B cell (primary cell): Measurements from ENCODE around the gene NPL. TPM values are rescaled to one million over a fixed set of nuclear protein-coding genes. Genes with fewer than 3 reads are reported as not detected.

ENCODE experiments used
- ATAC-seq: fragments of 200-7000 bp; cut with Tn5 transposase; one replicate; pipeline ENCODE4 v1.10.0; 2021; ENCODE audit warnings: low read depth, mild to moderate bottlenecking, moderate number of reproducible peaks, moderate library complexity
- CTCF ChIA-PET: fragments of 350-600 bp; sonication (Branson Sonifier 250); formaldehyde crosslinking; loops from one replicate; lab custom pipeline; 2021; ENCODE audit warnings: antibody characterized with exemption, inconsistent platforms; lab: Charles Lee
- POLR2A ChIA-PET: fragments of 350-600 bp; sonication (Branson Sonifier 250); formaldehyde crosslinking; loops from one replicate; lab custom pipeline; 2021; ENCODE audit warnings: antibody characterized with exemption; lab: Charles Lee
- DNase-seq: peaks from one replicate; pipeline ENCODE4 v3.0.0; 2013
- H2AFZ ChIP-seq: 2 replicates; pipeline ENCODE4 v1.6.1; 2012; ENCODE audit warnings: mild to moderate bottlenecking, low read depth, low read length; ENCODE audit not compliant: insufficient read depth, poor library complexity, severe bottlenecking
- H3K27ac ChIP-seq, 2 donors: 1 replicate in 1 of 2; 2 replicates in 1 of 2; pipeline ENCODE4 v1.5.1; 2012 to 2013; ENCODE audit warnings: low read length in 2 of 2, mild to moderate bottlenecking in 2 of 2, moderate library complexity in 1 of 2
- H3K27me3 ChIP-seq, 4 experiments: fragments of 200-600 bp in 1 of 4; sonication (generic) in 1 of 4; replicated peaks in 1 of 4; 1 replicate in 2 of 4; 2 replicates in 2 of 4; pipeline versions ENCODE4 v1.6.1 to v1.7.0; 2013 to 2016; ENCODE audit warnings: low read length in 3 of 4, mild to moderate bottlenecking in 2 of 4, mixed read lengths in 1 of 4, moderate library complexity in 1 of 4; ENCODE audit not compliant: insufficient read depth in 4 of 4, control insufficient read depth in 3 of 4; ENCODE audit errors: control extremely low read depth in 1 of 4
- H3K36me3 ChIP-seq, 2 experiments: replicated peaks in 1 of 2; 1 replicate in 1 of 2; 2 replicates in 1 of 2; pipeline versions ENCODE4 v1.6.1 to v1.7.1; 2013; ENCODE audit warnings: low read length in 1 of 2; ENCODE audit not compliant: insufficient read depth in 2 of 2, control insufficient read depth in 1 of 2; ENCODE audit errors: control extremely low read depth in 1 of 2, extremely low read depth in 1 of 2
- H3K4me1 ChIP-seq, 2 donors: fragments of 200-600 bp in 1 of 2; sonication (generic) in 1 of 2; 1 replicate in 1 of 2; 2 replicates in 1 of 2; pipeline versions ENCODE4 v1.5.1 to v1.6.1; 2013 to 2017; ENCODE audit warnings: low read length in 2 of 2; ENCODE audit not compliant: control insufficient read depth in 2 of 2, insufficient read depth in 2 of 2
- H3K4me2 ChIP-seq: replicated peaks from 2 replicates; pipeline ENCODE3; 2012; ENCODE audit warnings: mild to moderate bottlenecking, low read depth, low read length; ENCODE audit not compliant: poor library complexity, severe bottlenecking
- H3K4me3 ChIP-seq, 5 experiments: fragments of 200-600 bp in 1 of 5; sonication (generic) in 1 of 5; 1 replicate in 3 of 5; 2 replicates in 2 of 5; pipeline versions ENCODE4 v1.5.1 to v1.7.0; 2011 to 2016; ENCODE audit warnings: low read length in 4 of 5, mild to moderate bottlenecking in 4 of 5, low read depth in 2 of 5, control low read depth in 1 of 5, moderate library complexity in 1 of 5; ENCODE audit not compliant: insufficient read depth in 1 of 5; ENCODE audit errors: control extremely low read depth in 1 of 5, extremely low read depth in 1 of 5
- H3K79me2 ChIP-seq: fragments of 200-600 bp; sonication (generic); one replicate; pipeline ENCODE4 v1.6.0; 2016; ENCODE audit warnings: low read length; ENCODE audit not compliant: control insufficient read depth, insufficient read depth
- H3K9ac ChIP-seq: fragments of 200-600 bp; sonication (generic); 2 replicates; pipeline ENCODE4 v1.6.1; 2017; ENCODE audit warnings: mild to moderate bottlenecking, low read length, moderate library complexity
- H3K9me3 ChIP-seq, 3 donors: one replicate each; pipeline versions ENCODE4 v1.6.1 to v1.7.1; 2013; ENCODE audit warnings: low read length in 2 of 3; ENCODE audit not compliant: control insufficient read depth in 2 of 3, insufficient read depth in 1 of 3; ENCODE audit errors: control extremely low read depth in 1 of 3
- H4K20me1 ChIP-seq: 2 replicates; pipeline ENCODE4 v1.6.0; 2012; ENCODE audit warnings: mild to moderate bottlenecking, low read length; ENCODE audit not compliant: insufficient read depth, control insufficient read depth, poor library complexity, severe bottlenecking
- H3K27ac Mint-ChIP-seq: one replicate; pipeline ENCODE4 v1.8.0; 2021; ENCODE audit warnings: mixed read lengths
- H3K27me3 Mint-ChIP-seq: one replicate; pipeline ENCODE4 v1.8.0; 2021; ENCODE audit warnings: mixed read lengths
- H3K4me1 Mint-ChIP-seq: one replicate; pipeline ENCODE4 v1.8.0; 2021; ENCODE audit warnings: mixed read lengths
- H3K4me3 Mint-ChIP-seq: one replicate; pipeline ENCODE4 v1.8.0; 2021; ENCODE audit warnings: mixed read lengths
- H3K9me3 Mint-ChIP-seq: one replicate; pipeline ENCODE4 v1.8.0; 2022; ENCODE audit warnings: mixed read lengths; ENCODE audit not compliant: insufficient read depth
- EZH2 ChIP-seq: IDR thresholded peaks from 2 replicates; pipeline ENCODE4 v1.6.1; 2012; ENCODE audit warnings: borderline replicate concordance, low read depth, mild to moderate bottlenecking, moderate library complexity, low read length; ENCODE audit not compliant: insufficient read depth, poor library complexity, severe bottlenecking
- WGBS: methylation state at CpG from one replicate; pipeline ENCODE4 v1.1.5; 2013; ENCODE audit warnings: missing lambda C conversion rate; ENCODE audit not compliant: insufficient coverage; 5-methylcytosine and 5-hydroxymethylcytosine counted together
- intact Hi-C: fragments of 100-400 bp; cut with micrococcal nuclease; formaldehyde crosslinking; loops from one replicate; pipeline ENCODE4 v1.10.0; 2022
- polyA plus RNA-seq: library from polyadenylated mRNA; depleted of rRNA; stranded (reverse); fragments of >200 nt; gene quantifications from 2 replicates; pipeline ENCODE4 v1.2.3, GENCODE V29; 2012
- total RNA-seq, 2 donors: library from RNA; stranded (reverse); fragments of 120-200 nt in 1 of 2; gene quantifications; 1 replicate in 1 of 2; 2 replicates in 1 of 2; pipeline versions ENCODE4 v1.2.3 to v1.2.4, GENCODE V29; 2013 to 2022
- TF ChIP-seq, protein P1 (sequence below): fragments of 200-600 bp; IDR thresholded peaks from one replicate; pipeline ENCODE4 v1.8.0; 2022; ENCODE audit warnings: antibody characterized with exemption, mild to moderate bottlenecking

NPL gene
- total and polyA plus RNA-seq, 2 donors (not counting 1 experiment from before 2014, with no cell fraction given) = 3.4 to 5.9 TPM

DNA sequence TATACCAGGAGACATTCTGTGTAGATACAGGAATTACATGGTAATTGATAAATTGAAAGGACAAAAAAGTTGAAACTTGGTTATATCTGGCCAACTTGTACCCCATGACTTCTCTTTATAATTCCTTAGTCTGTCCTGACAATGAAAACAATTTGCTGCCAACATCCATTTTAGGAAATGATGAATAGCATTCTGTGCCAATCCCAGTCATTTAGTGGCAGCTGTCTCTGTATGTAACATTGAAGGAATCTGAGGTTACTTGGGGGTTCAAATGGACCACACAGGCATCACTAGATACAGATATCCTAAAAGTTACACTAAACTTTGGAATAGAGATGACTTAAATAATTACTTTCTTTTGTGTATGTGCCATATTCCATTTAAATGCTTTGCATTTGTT lies 87.8 kb downstream of the NPL start:
- Mint-ChIP-seq H3K9me3 (no peaks in the 10 kb centered on the region), H3K4me1 (no peaks in the 10 kb centered on the region), H3K27me3 (no peaks in the 10 kb centered on the region), H3K4me3 (no peak overlapping the region), H3K27ac (no peak overlapping the region)
- Histone ChIP-seq H3K4me1 (no peaks in the 10 kb centered on the region), H3K9me3 (no peaks in the 10 kb centered on the region), H3K4me2 (no peak overlapping the region), H4K20me1 (no peaks in the 10 kb centered on the region), H3K4me3 (no peak overlapping the region), H3K27ac (no peak overlapping the region), H3K9ac (no peak overlapping the region), H3K36me3 (peaks cover 20 to 97% of the 10 kb centered on the region in 2 experiments), H2AFZ (no peak overlapping the region), H3K27me3 (no peaks in the 10 kb centered on the region), H3K79me2 (no peaks in the 10 kb centered on the region)
- intact Hi-C loops = loop anchor here (5.0 kb wide), 1 partner anchor 35 kb away; no protein-coding TSS in a partner anchor
- DNase-seq (no peak), ATAC-seq (no peak)
- TF ChIP-seq, protein P1, sequence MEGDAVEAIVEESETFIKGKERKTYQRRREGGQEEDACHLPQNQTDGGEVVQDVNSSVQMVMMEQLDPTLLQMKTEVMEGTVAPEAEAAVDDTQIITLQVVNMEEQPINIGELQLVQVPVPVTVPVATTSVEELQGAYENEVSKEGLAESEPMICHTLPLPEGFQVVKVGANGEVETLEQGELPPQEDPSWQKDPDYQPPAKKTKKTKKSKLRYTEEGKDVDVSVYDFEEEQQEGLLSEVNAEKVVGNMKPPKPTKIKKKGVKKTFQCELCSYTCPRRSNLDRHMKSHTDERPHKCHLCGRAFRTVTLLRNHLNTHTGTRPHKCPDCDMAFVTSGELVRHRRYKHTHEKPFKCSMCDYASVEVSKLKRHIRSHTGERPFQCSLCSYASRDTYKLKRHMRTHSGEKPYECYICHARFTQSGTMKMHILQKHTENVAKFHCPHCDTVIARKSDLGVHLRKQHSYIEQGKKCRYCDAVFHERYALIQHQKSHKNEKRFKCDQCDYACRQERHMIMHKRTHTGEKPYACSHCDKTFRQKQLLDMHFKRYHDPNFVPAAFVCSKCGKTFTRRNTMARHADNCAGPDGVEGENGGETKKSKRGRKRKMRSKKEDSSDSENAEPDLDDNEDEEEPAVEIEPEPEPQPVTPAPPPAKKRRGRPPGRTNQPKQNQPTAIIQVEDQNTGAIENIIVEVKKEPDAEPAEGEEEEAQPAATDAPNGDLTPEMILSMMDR = no peak
- TF ChIP-seq EZH2 = no peak
- POLR2A ChIA-PET = no interaction called here
- CTCF ChIA-PET = no interaction called here

DNA sequence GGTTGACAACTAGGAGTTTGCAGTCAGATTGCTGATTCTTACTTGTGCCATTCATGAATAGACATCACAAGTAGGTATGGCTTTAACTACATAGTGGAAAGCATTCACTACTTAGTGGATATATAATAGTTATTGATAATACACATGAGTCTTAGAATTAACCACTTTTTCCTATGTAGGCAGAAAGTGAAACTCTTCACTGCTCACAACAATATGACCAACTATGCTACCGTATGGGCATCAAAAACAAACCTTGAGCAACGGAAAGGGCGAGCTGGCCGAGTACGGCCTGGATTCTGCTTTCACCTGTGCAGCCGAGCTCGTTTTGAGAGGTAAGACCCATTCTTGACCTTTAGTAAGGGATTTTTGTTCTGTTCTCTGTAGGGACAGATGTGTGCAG lies 88.3 kb downstream of the NPL start:
- Histone ChIP-seq H3K27ac (no peak overlapping the region), H2AFZ (no peak overlapping the region), H3K27me3 (no peaks in the 10 kb centered on the region), H3K9ac (no peak overlapping the region), H3K36me3 (peaks cover 20 to 95% of the 10 kb centered on the region in 2 experiments), H3K4me2 (no peak overlapping the region), H3K4me1 (no peaks in the 10 kb centered on the region), H3K9me3 (no peaks in the 10 kb centered on the region), H3K79me2 (no peaks in the 10 kb centered on the region), H3K4me3 (no peak overlapping the region), H4K20me1 (no peaks in the 10 kb centered on the region)
- H3K9me3 Mint-ChIP-seq = no peaks in the 10 kb centered on the region
- DNase-seq = no peak
- TF ChIP-seq EZH2 = no peak
- TF ChIP-seq, protein P1 = no peak
- no peak overlapping the region for H3K4me3 Mint-ChIP-seq
- intact Hi-C loops = loop anchor here (5.0 kb wide), 1 partner anchor 36 kb away; no protein-coding TSS in a partner anchor
- H3K27ac Mint-ChIP-seq = no peak overlapping the region
- ATAC-seq = no peak
- ChIA-PET CTCF (no interaction called here), POLR2A (no interaction called here)
- no peaks in the 10 kb centered on the region for H3K4me1 Mint-ChIP-seq
- WGBS = 98% methylated on average over 6 of the region's 7 CpGs
- no peaks in the 10 kb centered on the region for H3K27me3 Mint-ChIP-seq

Other genes with a start within 250 kb of the NPL start
- gene RNASEL, start 200.5 kb upstream of the NPL start, total RNA-seq = 18.1 and 21.0 TPM in 2 replicates
- 6.9 and 7.1 TPM in 2 replicates for gene RNASEL, start 200.5 kb upstream of the NPL start, polyA plus RNA-seq
- 3.1 and 3.3 TPM in 2 replicates for gene RGS16, start 185.4 kb upstream of the NPL start, total RNA-seq
- gene RGS16, start 185.4 kb upstream of the NPL start, polyA plus RNA-seq = 11.4 and 18.3 TPM in 2 replicates
- gene RGS8, start 105.2 kb upstream of the NPL start, total RNA-seq = not detected in 2 replicates
- not detected in 2 replicates for gene RGS8, start 105.2 kb upstream of the NPL start, polyA plus RNA-seq
- 207 and 213 TPM in 2 replicates for gene DHX9, start 49.6 kb downstream of the NPL start, total RNA-seq
- 70.6 and 154 TPM in 2 replicates for gene DHX9, start 49.6 kb downstream of the NPL start, polyA plus RNA-seq
- gene SHCBP1L, start 163.4 kb downstream of the NPL start, total RNA-seq = not detected in 2 replicates
- not detected in 2 replicates for gene SHCBP1L, start 163.4 kb downstream of the NPL start, polyA plus RNA-seq
- gene LAMC1, start 233.6 kb downstream of the NPL start, total RNA-seq = 27.0 and 34.0 TPM in 2 replicates
- 11.5 and 22.1 TPM in 2 replicates for gene LAMC1, start 233.6 kb downstream of the NPL start, polyA plus RNA-seq